Measurements from ENCODE around the gene ZNF568.

ZNF568 gene

DNA sequence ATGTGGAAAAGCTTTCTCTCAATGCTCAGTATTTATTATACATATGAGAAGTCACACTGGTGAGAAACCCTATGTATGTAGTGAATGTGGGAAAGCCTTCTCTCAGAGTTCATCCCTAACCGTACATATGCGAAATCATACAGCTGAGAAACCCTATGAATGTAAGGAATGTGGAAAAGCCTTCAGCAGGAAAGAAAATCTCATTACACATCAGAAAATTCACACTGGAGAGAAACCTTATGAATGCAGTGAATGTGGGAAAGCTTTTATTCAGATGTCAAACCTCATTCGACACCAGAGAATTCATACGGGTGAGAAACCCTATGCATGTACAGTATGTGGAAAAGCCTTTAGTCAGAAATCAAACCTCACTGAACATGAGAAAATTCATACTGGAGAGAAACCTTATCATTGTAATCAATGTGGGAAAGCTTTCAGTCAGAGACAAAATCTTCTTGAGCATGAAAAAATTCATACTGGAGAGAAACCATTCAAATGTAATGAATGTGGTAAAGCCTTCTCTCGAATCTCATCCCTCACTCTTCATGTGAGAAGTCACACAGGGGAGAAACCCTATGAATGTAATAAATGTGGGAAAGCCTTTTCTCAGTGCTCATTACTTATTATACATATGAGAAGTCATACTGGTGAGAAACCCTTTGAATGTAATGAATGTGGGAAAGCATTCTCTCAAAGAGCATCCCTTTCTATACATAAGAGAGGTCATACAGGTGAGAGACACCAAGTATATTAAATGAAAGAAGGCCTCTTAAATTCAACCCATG is 34.4 kb downstream of the ZNF568 start:
- Histone ChIP-seq H3K4me2 (ENCODE audit: low read depth, low read length, poor library complexity, severe bottlenecking) (no peak overlapping the region), H3K9me3 (ENCODE audit: insufficient read depth, low read depth, low read length) (peaks cover 22% of the 10 kb centered on the region; the same call in 1 of the 2 replicates), H3K4me1 (ENCODE audit: insufficient read depth, low read length, poor library complexity, severe bottlenecking) (no peaks in the 10 kb centered on the region), H3K9ac (ENCODE audit: low read depth, low read length, poor library complexity, severe bottlenecking) (no peak overlapping the region), H4K20me1 (ENCODE audit: insufficient read depth, low read length, poor library complexity, severe bottlenecking) (no peaks in the 10 kb centered on the region), H3K79me2 (ENCODE audit: insufficient read depth, low read length) (no peaks in the 10 kb centered on the region), H3K9me2 (replicated peaks; ENCODE audit: low read depth, low read length) (no peaks in the 10 kb centered on the region), H3K36me3 (ENCODE audit: insufficient read depth, low read length) (peaks cover 17% of the 10 kb centered on the region; the same call in 1 of the 2 replicates), H3F3A (ENCODE audit: low read depth) (no peaks in the 10 kb centered on the region), H2AFZ (ENCODE audit: low read length) (no peak overlapping the region), H3K27me3 (ENCODE audit: insufficient read depth, low read length, poor library complexity, severe bottlenecking) (no peaks in the 10 kb centered on the region), H3K4me3 (ENCODE audit: low read length, poor library complexity, severe bottlenecking) (no peak overlapping the region)
- TF ChIP-seq EZH2phosphoT487 (IDR thresholded peaks at IDR 0.05; ENCODE audit: borderline replicate concordance) (no peak), CTCF (conservative IDR thresholded peaks at IDR 0.05; ENCODE audit: low read length) (no peak)

DNA sequence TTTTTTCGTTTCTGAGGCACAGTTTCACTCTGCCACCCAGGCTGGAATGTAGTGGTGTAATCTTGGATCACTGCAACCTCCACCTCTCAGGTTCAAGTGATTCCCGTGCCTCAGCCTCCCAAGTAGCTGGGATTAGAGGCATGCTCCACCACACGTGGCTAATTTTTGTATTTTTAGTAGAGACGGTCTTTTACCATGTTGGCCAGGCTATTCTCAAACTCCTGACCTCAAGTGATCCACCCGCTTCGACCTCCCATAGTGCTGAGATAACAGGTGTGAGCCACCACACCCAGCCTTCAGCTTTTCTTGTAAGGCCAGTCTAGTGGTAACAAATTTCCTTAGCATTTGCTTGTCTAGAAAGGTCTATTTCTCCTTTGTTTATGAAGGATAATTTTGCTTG is 46.2 kb downstream of the ZNF568 start:
- no peaks in the 10 kb centered on the region for H3F3A ChIP-seq (ENCODE audit: low read depth)
- H3K9me2 ChIP-seq (replicated peaks; ENCODE audit: low read depth, low read length), result no peaks in the 10 kb centered on the region
- H3K9me3 ChIP-seq (ENCODE audit: insufficient read depth, low read depth, low read length), result no peaks in the 10 kb centered on the region; the same call in 1 of the 2 replicates
- H2AFZ ChIP-seq (ENCODE audit: low read length), result no peak overlapping the region
- H3K4me3 ChIP-seq (ENCODE audit: low read length, poor library complexity, severe bottlenecking), result no peak overlapping the region
- TF ChIP-seq EZH2phosphoT487 (IDR thresholded peaks at IDR 0.05; ENCODE audit: borderline replicate concordance) (no peak), CTCF (conservative IDR thresholded peaks at IDR 0.05; ENCODE audit: low read length) (no peak)
- H4K20me1 ChIP-seq (ENCODE audit: insufficient read depth, low read length, poor library complexity, severe bottlenecking), result no peaks in the 10 kb centered on the region
- H3K9ac ChIP-seq (ENCODE audit: low read depth, low read length, poor library complexity, severe bottlenecking), result no peak overlapping the region
- no peaks in the 10 kb centered on the region for H3K27me3 ChIP-seq (ENCODE audit: insufficient read depth, low read length, poor library complexity, severe bottlenecking)
- no peaks in the 10 kb centered on the region for H3K36me3 ChIP-seq (ENCODE audit: insufficient read depth, low read length)
- no peaks in the 10 kb centered on the region for H3K79me2 ChIP-seq (ENCODE audit: insufficient read depth, low read length)
- H3K4me2 ChIP-seq (ENCODE audit: low read depth, low read length, poor library complexity, severe bottlenecking), result no peak overlapping the region
- H3K4me1 ChIP-seq (ENCODE audit: insufficient read depth, low read length, poor library complexity, severe bottlenecking), result no peaks in the 10 kb centered on the region

DNA sequence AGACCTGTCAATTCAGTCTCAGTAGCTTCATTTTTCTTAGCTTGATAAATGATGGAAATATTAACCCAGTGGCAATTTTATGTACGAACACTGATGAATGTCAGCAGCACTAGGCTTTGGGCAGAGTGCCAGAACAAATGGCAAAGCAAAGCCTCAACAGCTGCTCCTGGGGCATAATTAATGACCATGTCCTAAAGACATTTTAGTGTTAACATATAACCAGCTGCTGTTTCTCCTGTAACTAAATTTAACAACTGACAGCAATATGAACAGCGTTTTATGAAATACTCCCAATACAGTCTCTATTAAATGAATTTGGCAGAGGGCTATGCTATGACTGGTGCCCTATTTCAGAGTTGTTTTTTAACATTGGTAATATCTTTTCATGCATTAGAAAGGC is 47.1 kb downstream of the ZNF568 start:
- H2AFZ ChIP-seq (ENCODE audit: low read length), result no peak overlapping the region
- H3K9me3 ChIP-seq (ENCODE audit: insufficient read depth, low read depth, low read length), result no peaks in the 10 kb centered on the region; the same call in 1 of the 2 replicates

More for the DNA sequence above, 47.1 kb downstream of the ZNF568 start:
- Histone ChIP-seq H3K4me3 (ENCODE audit: low read length, poor library complexity, severe bottlenecking) (no peak overlapping the region), H3K4me2 (ENCODE audit: low read depth, low read length, poor library complexity, severe bottlenecking) (no peak overlapping the region), H3F3A (ENCODE audit: low read depth) (no peaks in the 10 kb centered on the region), H4K20me1 (ENCODE audit: insufficient read depth, low read length, poor library complexity, severe bottlenecking) (no peaks in the 10 kb centered on the region), H3K27me3 (ENCODE audit: insufficient read depth, low read length, poor library complexity, severe bottlenecking) (no peaks in the 10 kb centered on the region), H3K79me2 (ENCODE audit: insufficient read depth, low read length) (no peaks in the 10 kb centered on the region), H3K9ac (ENCODE audit: low read depth, low read length, poor library complexity, severe bottlenecking) (no peak overlapping the region), H3K9me2 (replicated peaks; ENCODE audit: low read depth, low read length) (no peaks in the 10 kb centered on the region), H3K4me1 (ENCODE audit: insufficient read depth, low read length, poor library complexity, severe bottlenecking) (no peaks in the 10 kb centered on the region), H3K36me3 (ENCODE audit: insufficient read depth, low read length) (no peaks in the 10 kb centered on the region)
- TF ChIP-seq CTCF (conservative IDR thresholded peaks at IDR 0.05; ENCODE audit: low read length), result no peak
- no peak for TF ChIP-seq EZH2phosphoT487 (IDR thresholded peaks at IDR 0.05; ENCODE audit: borderline replicate concordance)
